Brain microvascular endothelial cell (primary cell): ENCODE data around the gene SLC51B.
"Not testable (repeated sequence)": the region's sequence is repeated elsewhere in the genome, so short reads cannot be mapped to it uniquely, and the experiment has no call there.

Experiments
- DNase-seq: peaks from one replicate; pipeline ENCODE4 v3.0.0-alpha.2; 2020
- H3K27ac ChIP-seq: fragments of 250-450 bp; sonication (Bioruptor Pico); 2 replicates; pipeline ENCODE4 v1.5.1; 2020; ENCODE audit warnings: mild to moderate bottlenecking, moderate library complexity
- H3K27me3 ChIP-seq: fragments of 250-450 bp; sonication (Bioruptor Pico); replicated peaks from 2 replicates; pipeline ENCODE4 v1.5.1; 2020; ENCODE audit warnings: mild to moderate bottlenecking
- H3K36me3 ChIP-seq: fragments of 250-450 bp; sonication (Bioruptor Pico); replicated peaks from 2 replicates; pipeline ENCODE4 v1.5.1; 2020; ENCODE audit warnings: mild to moderate bottlenecking
- H3K4me3 ChIP-seq: 2 replicates; pipeline ENCODE4 v1.5.1; 2011; ENCODE audit warnings: low read depth, mild to moderate bottlenecking, control low read depth, low read length, moderate library complexity
- in situ Hi-C: cut with HindIII; loops from 2 replicates; pipeline ENCODE4 v1.10.0; 2017; ENCODE audit warnings: low sequenced_read_pairs, low pct_ligation_motif_present
- TF ChIP-seq, protein P1 (sequence below): IDR thresholded peaks from 2 replicates; pipeline ENCODE4 v1.5.1; 2011; ENCODE audit warnings: low read depth, mild to moderate bottlenecking, moderate library complexity, low read length, control low read depth, inconsistent platforms; ENCODE audit errors: missing control alignments

The SLC51B gene

GRCh38 chr15:65069179-65069578, 24.0 kb downstream of the SLC51B start:
- Histone ChIP-seq H3K27me3 (peaks cover 17% of the 10 kb centered on the region), H3K4me3 (no peak overlapping the region), H3K27ac (no peak overlapping the region), H3K36me3 (no peaks in the 10 kb centered on the region)
- in situ Hi-C loops: no loop called here
- TF ChIP-seq, protein P1, sequence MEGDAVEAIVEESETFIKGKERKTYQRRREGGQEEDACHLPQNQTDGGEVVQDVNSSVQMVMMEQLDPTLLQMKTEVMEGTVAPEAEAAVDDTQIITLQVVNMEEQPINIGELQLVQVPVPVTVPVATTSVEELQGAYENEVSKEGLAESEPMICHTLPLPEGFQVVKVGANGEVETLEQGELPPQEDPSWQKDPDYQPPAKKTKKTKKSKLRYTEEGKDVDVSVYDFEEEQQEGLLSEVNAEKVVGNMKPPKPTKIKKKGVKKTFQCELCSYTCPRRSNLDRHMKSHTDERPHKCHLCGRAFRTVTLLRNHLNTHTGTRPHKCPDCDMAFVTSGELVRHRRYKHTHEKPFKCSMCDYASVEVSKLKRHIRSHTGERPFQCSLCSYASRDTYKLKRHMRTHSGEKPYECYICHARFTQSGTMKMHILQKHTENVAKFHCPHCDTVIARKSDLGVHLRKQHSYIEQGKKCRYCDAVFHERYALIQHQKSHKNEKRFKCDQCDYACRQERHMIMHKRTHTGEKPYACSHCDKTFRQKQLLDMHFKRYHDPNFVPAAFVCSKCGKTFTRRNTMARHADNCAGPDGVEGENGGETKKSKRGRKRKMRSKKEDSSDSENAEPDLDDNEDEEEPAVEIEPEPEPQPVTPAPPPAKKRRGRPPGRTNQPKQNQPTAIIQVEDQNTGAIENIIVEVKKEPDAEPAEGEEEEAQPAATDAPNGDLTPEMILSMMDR: no peak
- DNase-seq: peak; percentile 20

GRCh38 chr15:65069779-65070546, 24.8 kb downstream of the SLC51B start:
- Histone ChIP-seq H3K27me3 (peaks cover 15% of the 10 kb centered on the region), H3K27ac (no peak overlapping the region), H3K36me3 (no peaks in the 10 kb centered on the region), H3K4me3 (no peak overlapping the region)
- DNase-seq: no peak
- in situ Hi-C loops: no loop called here
- TF ChIP-seq, protein P1: no peak

GRCh38 chr15:65071381-65071811, 26.2 kb downstream of the SLC51B start:
- H3K27ac ChIP-seq: no peak overlapping the region
- H3K4me3 ChIP-seq: no peak overlapping the region
- no peak for DNase-seq
- H3K36me3 ChIP-seq: no peaks in the 10 kb centered on the region
- TF ChIP-seq, protein P1: no peak
- in situ Hi-C loops: no loop called here
- H3K27me3 ChIP-seq: peaks cover 12% of the 10 kb centered on the region

GRCh38 chr15:65072027-65072426, 26.8 kb downstream of the SLC51B start:
- H3K36me3 ChIP-seq: no peaks in the 10 kb centered on the region
- in situ Hi-C loops: no loop called here

DNA sequence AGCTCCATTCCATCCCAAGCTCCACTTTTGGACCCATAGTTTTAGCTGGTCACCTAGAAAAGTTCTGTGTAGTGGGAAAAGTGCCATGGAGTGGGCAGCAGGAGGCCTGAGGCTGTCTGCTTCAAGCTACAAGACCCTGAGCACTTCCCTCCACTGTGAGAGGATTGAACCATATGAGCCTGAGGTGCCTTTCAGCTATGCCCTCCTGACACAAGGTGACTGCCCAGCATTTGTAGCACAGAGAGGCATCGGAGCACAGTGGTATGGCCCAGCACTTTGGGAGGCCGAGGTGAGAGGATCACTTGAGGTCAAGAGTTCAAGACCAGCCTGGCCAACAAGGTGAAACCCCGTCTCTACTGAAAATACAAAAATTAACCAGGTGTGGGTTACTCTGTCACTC, 27.4 kb downstream of the SLC51B start:
- H3K4me3 ChIP-seq: no peak overlapping the region
- no peaks in the 10 kb centered on the region for H3K36me3 ChIP-seq
- H3K27me3 ChIP-seq: peaks cover 3% of the 10 kb centered on the region
- TF ChIP-seq, protein P1: no peak
- no peak overlapping the region for H3K27ac ChIP-seq
- no peak for DNase-seq
- in situ Hi-C loops: no loop called here

More at GRCh38 chr15:65072027-65072426, 26.8 kb downstream of the SLC51B start:
- TF ChIP-seq, protein P1: no peak
- H3K27me3 ChIP-seq: peaks cover 7% of the 10 kb centered on the region
- no peak overlapping the region for H3K27ac ChIP-seq
- DNase-seq: no peak
- H3K4me3 ChIP-seq: no peak overlapping the region

DNA sequence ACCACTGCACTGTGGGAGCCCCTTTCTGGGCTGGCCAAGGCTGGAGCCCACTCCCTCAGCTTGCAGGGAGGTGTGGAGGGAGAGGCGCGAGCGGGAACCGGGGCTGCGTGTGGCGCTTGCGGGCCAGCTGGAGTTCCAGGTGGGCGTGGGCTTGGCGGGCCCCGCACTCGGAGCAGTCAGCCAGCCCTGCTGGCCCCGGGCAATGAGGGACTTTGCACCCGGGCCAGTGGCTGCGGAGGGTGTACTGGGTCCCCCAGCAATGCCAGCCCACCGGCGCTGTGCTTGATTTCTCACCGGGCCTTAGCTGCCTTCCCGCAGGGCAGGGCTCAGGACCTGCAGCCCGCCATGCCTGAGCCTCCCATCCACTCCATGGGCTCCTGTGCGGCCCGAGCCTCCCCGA, 29.8 kb downstream of the SLC51B start:
- H3K27ac ChIP-seq, H3K27me3 ChIP-seq, H3K4me3 ChIP-seq, H3K36me3 ChIP-seq, in situ Hi-C loops, DNase-seq: not testable (repeated sequence)

DNA sequence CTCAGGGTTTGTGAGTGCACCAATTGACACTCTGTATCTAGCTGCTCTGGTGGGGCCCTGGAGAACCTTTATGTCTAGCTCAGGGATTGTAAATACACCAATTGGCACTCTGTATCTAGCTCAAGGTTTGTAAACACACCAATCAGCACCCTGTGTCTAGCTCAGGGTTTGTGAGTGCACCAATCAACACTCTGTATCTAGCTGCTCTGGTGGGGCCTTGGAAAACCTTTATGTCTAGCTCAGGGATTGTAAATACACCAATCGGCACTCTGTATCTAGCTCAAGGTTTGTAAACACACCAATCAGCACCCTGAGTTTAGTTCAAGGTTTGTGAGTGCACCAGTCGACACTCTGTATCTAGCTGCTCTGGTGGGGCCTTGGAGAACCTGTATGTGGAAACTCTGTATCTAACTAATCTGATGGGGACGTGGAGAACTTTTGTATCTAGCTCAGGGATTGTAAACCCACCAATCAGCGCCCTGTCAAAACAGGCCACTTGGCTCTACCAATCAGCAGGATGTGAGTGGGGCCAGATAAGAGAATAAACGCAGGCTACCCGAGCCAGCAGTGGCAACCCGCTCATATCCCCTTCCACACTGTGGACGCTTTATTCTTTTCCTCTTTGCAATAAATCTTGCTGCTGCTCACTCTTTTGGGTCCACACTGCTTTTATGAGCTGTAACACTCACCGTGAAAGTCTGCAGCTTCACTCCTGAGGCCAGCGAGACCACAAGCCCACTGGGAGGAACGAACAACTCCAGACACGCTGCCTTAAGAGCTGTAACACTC, 30.6 kb downstream of the SLC51B start:
- H3K36me3 ChIP-seq, H3K27me3 ChIP-seq, H3K27ac ChIP-seq, in situ Hi-C loops, H3K4me3 ChIP-seq, DNase-seq: not testable (repeated sequence)
